Loucy (cell line): ENCODE data around the gene ADAT3.

Source experiments
- EZH2phosphoT487 ChIP-seq: fragments of 200-600 bp; IDR thresholded peaks from 2 replicates; pipeline ENCODE4 v1.6.1; 2018; ENCODE audit warnings: antibody characterized with exemption, mild to moderate bottlenecking, moderate library complexity, borderline replicate concordance
- TF ChIP-seq, protein P1 (sequence below): fragments of 200-600 bp; sonication (generic); conservative IDR thresholded peaks from 2 replicates; pipeline ENCODE4 v1.5.1; 2014; ENCODE audit warnings: mild to moderate bottlenecking, antibody characterized with exemption, low read length

DNA sequence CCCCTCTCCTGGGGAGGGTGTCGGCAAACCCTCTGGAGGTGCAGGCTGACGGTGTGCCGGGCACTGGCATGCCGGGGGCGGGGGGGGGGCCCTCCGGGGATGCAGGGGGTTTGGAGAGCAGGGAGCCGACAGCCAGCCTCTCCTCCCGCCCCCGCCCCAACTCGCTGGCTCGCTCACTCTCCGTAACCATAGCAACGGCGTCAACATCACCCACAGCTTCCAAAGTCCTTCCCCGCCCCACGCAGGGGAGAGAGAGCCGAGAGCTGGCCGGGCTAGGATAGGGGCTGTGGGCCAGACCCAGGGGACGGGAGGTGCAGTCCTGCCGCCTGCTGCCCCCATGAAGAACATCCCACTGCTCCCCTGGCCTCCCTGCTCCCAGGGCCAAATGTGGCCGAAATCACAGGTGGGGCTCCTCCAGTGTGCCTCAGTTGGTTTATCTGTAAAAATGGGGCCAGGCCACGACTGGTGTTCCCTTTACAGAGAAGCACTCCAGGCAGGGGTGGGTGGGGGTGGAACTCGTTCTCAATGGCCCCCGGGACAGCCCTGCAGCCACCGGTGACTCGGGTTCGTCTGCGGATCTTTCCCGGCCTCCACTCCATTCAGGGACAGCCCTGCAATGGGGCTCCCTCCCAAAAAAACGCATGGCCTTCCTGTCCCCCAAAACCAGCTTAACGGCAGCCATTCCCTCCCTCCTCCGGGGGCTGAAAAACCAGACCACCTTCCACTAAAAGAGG, 45.0 kb upstream of the ADAT3 start:
- TF ChIP-seq, protein P1, sequence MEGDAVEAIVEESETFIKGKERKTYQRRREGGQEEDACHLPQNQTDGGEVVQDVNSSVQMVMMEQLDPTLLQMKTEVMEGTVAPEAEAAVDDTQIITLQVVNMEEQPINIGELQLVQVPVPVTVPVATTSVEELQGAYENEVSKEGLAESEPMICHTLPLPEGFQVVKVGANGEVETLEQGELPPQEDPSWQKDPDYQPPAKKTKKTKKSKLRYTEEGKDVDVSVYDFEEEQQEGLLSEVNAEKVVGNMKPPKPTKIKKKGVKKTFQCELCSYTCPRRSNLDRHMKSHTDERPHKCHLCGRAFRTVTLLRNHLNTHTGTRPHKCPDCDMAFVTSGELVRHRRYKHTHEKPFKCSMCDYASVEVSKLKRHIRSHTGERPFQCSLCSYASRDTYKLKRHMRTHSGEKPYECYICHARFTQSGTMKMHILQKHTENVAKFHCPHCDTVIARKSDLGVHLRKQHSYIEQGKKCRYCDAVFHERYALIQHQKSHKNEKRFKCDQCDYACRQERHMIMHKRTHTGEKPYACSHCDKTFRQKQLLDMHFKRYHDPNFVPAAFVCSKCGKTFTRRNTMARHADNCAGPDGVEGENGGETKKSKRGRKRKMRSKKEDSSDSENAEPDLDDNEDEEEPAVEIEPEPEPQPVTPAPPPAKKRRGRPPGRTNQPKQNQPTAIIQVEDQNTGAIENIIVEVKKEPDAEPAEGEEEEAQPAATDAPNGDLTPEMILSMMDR, result no peak
- no peak for TF ChIP-seq EZH2phosphoT487
